ENCODE results near the gene GRIK4.

DNA sequence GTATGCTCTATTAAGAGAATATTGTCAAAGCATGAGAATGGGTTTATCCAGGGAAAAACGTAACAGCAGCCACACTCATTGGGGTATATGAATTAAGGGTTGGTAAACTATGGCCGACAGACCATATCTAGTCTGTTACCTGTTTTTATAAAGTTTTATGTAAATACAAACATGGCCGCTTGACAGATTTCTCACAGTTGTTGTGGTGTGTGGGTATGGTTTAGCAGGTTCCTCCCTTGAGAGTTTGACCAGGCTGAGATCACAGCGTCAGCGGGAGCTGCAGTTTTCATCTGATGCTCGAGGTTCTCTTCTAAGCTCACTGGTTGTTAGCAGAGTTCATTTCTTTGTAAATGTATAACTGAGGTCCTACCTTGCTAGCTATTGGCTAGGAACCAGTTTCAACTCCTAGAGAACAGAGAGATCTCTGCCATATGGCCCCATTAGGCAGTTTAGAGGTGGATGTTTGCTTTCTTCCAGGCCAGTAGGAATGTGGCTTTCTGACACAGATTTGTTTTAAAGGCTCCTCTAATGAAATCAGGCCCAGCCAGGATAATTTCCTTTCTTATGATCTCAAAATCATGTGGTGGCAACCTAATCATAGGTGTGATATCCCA is 45.5 kb upstream of the GRIK4 start:
- TF ChIP-seq, protein P1, sequence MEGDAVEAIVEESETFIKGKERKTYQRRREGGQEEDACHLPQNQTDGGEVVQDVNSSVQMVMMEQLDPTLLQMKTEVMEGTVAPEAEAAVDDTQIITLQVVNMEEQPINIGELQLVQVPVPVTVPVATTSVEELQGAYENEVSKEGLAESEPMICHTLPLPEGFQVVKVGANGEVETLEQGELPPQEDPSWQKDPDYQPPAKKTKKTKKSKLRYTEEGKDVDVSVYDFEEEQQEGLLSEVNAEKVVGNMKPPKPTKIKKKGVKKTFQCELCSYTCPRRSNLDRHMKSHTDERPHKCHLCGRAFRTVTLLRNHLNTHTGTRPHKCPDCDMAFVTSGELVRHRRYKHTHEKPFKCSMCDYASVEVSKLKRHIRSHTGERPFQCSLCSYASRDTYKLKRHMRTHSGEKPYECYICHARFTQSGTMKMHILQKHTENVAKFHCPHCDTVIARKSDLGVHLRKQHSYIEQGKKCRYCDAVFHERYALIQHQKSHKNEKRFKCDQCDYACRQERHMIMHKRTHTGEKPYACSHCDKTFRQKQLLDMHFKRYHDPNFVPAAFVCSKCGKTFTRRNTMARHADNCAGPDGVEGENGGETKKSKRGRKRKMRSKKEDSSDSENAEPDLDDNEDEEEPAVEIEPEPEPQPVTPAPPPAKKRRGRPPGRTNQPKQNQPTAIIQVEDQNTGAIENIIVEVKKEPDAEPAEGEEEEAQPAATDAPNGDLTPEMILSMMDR (IDR thresholded peaks at IDR 0.05), result no peak
- no peak for TF ChIP-seq FOXM1 (IDR thresholded peaks at IDR 0.05; ENCODE audit: low read depth)
- TF ChIP-seq, protein P2, sequence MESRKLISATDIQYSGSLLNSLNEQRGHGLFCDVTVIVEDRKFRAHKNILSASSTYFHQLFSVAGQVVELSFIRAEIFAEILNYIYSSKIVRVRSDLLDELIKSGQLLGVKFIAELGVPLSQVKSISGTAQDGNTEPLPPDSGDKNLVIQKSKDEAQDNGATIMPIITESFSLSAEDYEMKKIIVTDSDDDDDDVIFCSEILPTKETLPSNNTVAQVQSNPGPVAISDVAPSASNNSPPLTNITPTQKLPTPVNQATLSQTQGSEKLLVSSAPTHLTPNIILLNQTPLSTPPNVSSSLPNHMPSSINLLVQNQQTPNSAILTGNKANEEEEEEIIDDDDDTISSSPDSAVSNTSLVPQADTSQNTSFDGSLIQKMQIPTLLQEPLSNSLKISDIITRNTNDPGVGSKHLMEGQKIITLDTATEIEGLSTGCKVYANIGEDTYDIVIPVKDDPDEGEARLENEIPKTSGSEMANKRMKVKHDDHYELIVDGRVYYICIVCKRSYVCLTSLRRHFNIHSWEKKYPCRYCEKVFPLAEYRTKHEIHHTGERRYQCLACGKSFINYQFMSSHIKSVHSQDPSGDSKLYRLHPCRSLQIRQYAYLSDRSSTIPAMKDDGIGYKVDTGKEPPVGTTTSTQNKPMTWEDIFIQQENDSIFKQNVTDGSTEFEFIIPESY (IDR thresholded peaks at IDR 0.05; ENCODE audit: borderline replicate concordance, low read depth), result no peak
- no peak for TF ChIP-seq POLR2AphosphoS5 (IDR thresholded peaks at IDR 0.05; ENCODE audit: low read depth, low read length)
- TF ChIP-seq RAD21 (IDR thresholded peaks at IDR 0.05; ENCODE audit: low read length), result no peak
- TF ChIP-seq, protein P3, sequence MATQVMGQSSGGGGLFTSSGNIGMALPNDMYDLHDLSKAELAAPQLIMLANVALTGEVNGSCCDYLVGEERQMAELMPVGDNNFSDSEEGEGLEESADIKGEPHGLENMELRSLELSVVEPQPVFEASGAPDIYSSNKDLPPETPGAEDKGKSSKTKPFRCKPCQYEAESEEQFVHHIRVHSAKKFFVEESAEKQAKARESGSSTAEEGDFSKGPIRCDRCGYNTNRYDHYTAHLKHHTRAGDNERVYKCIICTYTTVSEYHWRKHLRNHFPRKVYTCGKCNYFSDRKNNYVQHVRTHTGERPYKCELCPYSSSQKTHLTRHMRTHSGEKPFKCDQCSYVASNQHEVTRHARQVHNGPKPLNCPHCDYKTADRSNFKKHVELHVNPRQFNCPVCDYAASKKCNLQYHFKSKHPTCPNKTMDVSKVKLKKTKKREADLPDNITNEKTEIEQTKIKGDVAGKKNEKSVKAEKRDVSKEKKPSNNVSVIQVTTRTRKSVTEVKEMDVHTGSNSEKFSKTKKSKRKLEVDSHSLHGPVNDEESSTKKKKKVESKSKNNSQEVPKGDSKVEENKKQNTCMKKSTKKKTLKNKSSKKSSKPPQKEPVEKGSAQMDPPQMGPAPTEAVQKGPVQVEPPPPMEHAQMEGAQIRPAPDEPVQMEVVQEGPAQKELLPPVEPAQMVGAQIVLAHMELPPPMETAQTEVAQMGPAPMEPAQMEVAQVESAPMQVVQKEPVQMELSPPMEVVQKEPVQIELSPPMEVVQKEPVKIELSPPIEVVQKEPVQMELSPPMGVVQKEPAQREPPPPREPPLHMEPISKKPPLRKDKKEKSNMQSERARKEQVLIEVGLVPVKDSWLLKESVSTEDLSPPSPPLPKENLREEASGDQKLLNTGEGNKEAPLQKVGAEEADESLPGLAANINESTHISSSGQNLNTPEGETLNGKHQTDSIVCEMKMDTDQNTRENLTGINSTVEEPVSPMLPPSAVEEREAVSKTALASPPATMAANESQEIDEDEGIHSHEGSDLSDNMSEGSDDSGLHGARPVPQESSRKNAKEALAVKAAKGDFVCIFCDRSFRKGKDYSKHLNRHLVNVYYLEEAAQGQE (IDR thresholded peaks at IDR 0.05; ENCODE audit: low read depth, low read length), result no peak
- TF ChIP-seq SMC3 (IDR thresholded peaks at IDR 0.05; ENCODE audit: low read depth, low read length), result no peak
- TF ChIP-seq YY1 (IDR thresholded peaks at IDR 0.05; ENCODE audit: low read depth), result no peak
- TF ChIP-seq EZH2phosphoT487 (IDR thresholded peaks at IDR 0.05; ENCODE audit: borderline replicate concordance, low read depth), result no peak
- TF ChIP-seq, protein P4, sequence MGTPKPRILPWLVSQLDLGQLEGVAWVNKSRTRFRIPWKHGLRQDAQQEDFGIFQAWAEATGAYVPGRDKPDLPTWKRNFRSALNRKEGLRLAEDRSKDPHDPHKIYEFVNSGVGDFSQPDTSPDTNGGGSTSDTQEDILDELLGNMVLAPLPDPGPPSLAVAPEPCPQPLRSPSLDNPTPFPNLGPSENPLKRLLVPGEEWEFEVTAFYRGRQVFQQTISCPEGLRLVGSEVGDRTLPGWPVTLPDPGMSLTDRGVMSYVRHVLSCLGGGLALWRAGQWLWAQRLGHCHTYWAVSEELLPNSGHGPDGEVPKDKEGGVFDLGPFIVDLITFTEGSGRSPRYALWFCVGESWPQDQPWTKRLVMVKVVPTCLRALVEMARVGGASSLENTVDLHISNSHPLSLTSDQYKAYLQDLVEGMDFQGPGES (IDR thresholded peaks at IDR 0.05; ENCODE audit: low read depth, low read length), result no peak

All from SK-N-SH (cell line).